ENCODE results near the gene MAF.

DNA sequence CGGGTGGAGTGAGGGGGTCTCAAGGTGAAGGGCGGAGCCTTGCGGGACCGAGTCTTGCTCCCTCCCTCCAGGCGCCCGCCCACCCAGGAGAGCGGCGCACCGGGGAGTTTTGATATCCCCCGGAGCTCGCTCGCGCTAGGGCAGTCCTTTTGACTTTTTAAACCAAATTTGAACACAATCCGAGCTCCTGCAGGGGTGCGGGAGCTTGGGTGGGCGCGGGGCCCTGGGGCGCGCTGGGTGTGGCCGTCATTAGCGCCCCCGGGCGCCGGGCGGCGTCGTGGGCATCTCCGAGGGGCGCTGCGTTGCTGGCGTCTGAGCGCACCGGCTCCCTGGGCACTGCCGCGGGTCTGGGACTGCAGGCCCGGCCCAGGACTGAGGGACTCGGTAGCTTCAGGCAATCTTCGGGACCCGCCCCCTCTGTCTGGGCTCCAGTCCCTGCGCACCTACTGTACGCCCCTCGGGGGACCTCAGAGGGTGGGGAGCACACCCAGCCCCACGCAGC, 10.9 kb downstream of the MAF start:
- TF ChIP-seq, protein P1, sequence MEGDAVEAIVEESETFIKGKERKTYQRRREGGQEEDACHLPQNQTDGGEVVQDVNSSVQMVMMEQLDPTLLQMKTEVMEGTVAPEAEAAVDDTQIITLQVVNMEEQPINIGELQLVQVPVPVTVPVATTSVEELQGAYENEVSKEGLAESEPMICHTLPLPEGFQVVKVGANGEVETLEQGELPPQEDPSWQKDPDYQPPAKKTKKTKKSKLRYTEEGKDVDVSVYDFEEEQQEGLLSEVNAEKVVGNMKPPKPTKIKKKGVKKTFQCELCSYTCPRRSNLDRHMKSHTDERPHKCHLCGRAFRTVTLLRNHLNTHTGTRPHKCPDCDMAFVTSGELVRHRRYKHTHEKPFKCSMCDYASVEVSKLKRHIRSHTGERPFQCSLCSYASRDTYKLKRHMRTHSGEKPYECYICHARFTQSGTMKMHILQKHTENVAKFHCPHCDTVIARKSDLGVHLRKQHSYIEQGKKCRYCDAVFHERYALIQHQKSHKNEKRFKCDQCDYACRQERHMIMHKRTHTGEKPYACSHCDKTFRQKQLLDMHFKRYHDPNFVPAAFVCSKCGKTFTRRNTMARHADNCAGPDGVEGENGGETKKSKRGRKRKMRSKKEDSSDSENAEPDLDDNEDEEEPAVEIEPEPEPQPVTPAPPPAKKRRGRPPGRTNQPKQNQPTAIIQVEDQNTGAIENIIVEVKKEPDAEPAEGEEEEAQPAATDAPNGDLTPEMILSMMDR (IDR thresholded peaks at IDR 0.05; ENCODE audit: low read length), result no peak
- TF ChIP-seq EZH2 (optimal IDR thresholded peaks at IDR 0.05; ENCODE audit: low read depth, low read length), result no peak
